IMR-90 (cell line): ENCODE measurements around the gene RAB8B. TPM values are rescaled to one million over a fixed set of nuclear protein-coding genes. Genes with fewer than 3 reads are reported as not detected.

Experiments used
- ATAC-seq: fragments of 200-7000 bp; cut with Tn5 transposase; 2 replicates; pipeline ENCODE4 v1.9.1; 2020; ENCODE audit warnings: low read depth, mild to moderate bottlenecking, moderate library complexity
- BruUV-seq: library from RNA; stranded (reverse); fragments of 400-500 nt; replicated peaks from 2 replicates; lab custom pipeline; 2021; lab: Mats Ljungman, UMichigan
- CTCF ChIA-PET: fragments of 300-600 bp; formaldehyde crosslinking; extraction: SDS; loops from one replicate; lab custom pipeline; 2021; ENCODE audit warnings: antibody characterized with exemption; lab: Yijun Ruan, JAX
- POLR2A ChIA-PET: fragments of 300-600 bp; sonication (Branson Sonifier 250); formaldehyde crosslinking; loops from one replicate; lab custom pipeline; 2022; ENCODE audit warnings: antibody characterized with exemption; ENCODE audit not compliant: unreplicated experiment; lab: Charles Lee
- DNase-seq: peaks from one replicate; pipeline ENCODE4 v3.0.0; 2013
- H2AFZ ChIP-seq: replicated peaks from 2 replicates; pipeline ENCODE3; 2013; ENCODE audit warnings: low read length, mild to moderate bottlenecking; ENCODE audit not compliant: poor library complexity
- H2AK5ac ChIP-seq: 2 replicates; pipeline ENCODE4 v1.6.1; 2013; ENCODE audit warnings: low read depth, low read length, inconsistent platforms
- H2AK9ac ChIP-seq: replicated peaks from 2 replicates; pipeline ENCODE3; 2013; ENCODE audit warnings: mild to moderate bottlenecking, low read depth, low read length, moderate library complexity; ENCODE audit not compliant: poor library complexity
- H2BK120ac ChIP-seq: 2 replicates; pipeline ENCODE4 v1.6.1; 2013; ENCODE audit warnings: low read depth, low read length, inconsistent platforms
- H2BK15ac ChIP-seq: 3 replicates; pipeline ENCODE4 v1.6.1; 2013; ENCODE audit warnings: low read depth, low read length, inconsistent platforms
- H2BK20ac ChIP-seq: 2 replicates; pipeline ENCODE4 v1.6.1; 2013; ENCODE audit warnings: low read depth, mild to moderate bottlenecking, inconsistent platforms, low read length, moderate library complexity
- H2BK5ac ChIP-seq: 2 replicates; pipeline ENCODE4 v1.6.1; 2013; ENCODE audit warnings: mild to moderate bottlenecking, low read depth, low read length, inconsistent platforms; ENCODE audit not compliant: poor library complexity, severe bottlenecking
- H3K14ac ChIP-seq: replicated peaks from 2 replicates; pipeline ENCODE4 v1.6.1; 2013; ENCODE audit warnings: low read depth, low read length, inconsistent platforms
- H3K18ac ChIP-seq: 2 replicates; pipeline ENCODE4 v1.6.1; 2013; ENCODE audit warnings: low read depth, low read length, control low read depth
- H3K23ac ChIP-seq: 2 replicates; pipeline ENCODE4 v1.6.1; 2013; ENCODE audit warnings: low read depth, low read length, inconsistent platforms
- H3K27ac ChIP-seq: 2 replicates; pipeline ENCODE4 v1.5.1; 2013; ENCODE audit warnings: mild to moderate bottlenecking, control low read depth, low read length; ENCODE audit not compliant: insufficient read depth
- H3K27me3 ChIP-seq: 2 replicates; pipeline ENCODE4 v1.6.1; 2013; ENCODE audit warnings: low read length; ENCODE audit not compliant: control insufficient read depth, insufficient read depth
- H3K36me3 ChIP-seq: 2 replicates; pipeline ENCODE4 v1.6.1; 2013; ENCODE audit warnings: low read length, mixed read lengths; ENCODE audit not compliant: control insufficient read depth, insufficient read depth
- H3K4ac ChIP-seq: 2 replicates; pipeline ENCODE4 v1.6.1; 2013; ENCODE audit warnings: low read depth, low read length, inconsistent platforms
- H3K4me1 ChIP-seq: 2 replicates; pipeline ENCODE4 v1.6.1; 2013; ENCODE audit warnings: low read length, mixed read lengths; ENCODE audit not compliant: control insufficient read depth, insufficient read depth
- H3K4me2 ChIP-seq: 2 replicates; pipeline ENCODE4 v1.6.1; 2013; ENCODE audit warnings: low read depth, mild to moderate bottlenecking, control low read depth, low read length, moderate library complexity
- H3K4me3 ChIP-seq: 2 replicates; pipeline ENCODE4 v1.5.1; 2013; ENCODE audit warnings: low read depth, mild to moderate bottlenecking, control low read depth, low read length, moderate library complexity; ENCODE audit not compliant: insufficient read depth
- H3K56ac ChIP-seq: 2 replicates; pipeline ENCODE4 v1.6.1; 2013; ENCODE audit warnings: low read length, inconsistent platforms; ENCODE audit not compliant: insufficient read depth; ENCODE audit errors: extremely low read depth
- H3K79me1 ChIP-seq, 2 experiments: 2 replicates each; pipeline ENCODE4 v1.6.1; 2013; ENCODE audit warnings: low read length in 2 of 2, inconsistent platforms in 1 of 2, low read depth in 1 of 2
- H3K9ac ChIP-seq: 2 replicates; pipeline ENCODE4 v1.6.1; 2013; ENCODE audit warnings: low read depth, low read length, control low read depth
- H3K9me1 ChIP-seq: 2 replicates; pipeline ENCODE4 v1.6.1; 2013; ENCODE audit warnings: low read length, inconsistent platforms; ENCODE audit not compliant: insufficient read depth
- H3K9me3 ChIP-seq: 2 replicates; pipeline ENCODE4 v1.6.1; 2013; ENCODE audit warnings: low read length; ENCODE audit not compliant: control insufficient read depth, insufficient read depth
- H4K20me1 ChIP-seq: 2 replicates; pipeline ENCODE4 v1.6.1; 2013; ENCODE audit warnings: low read length, inconsistent platforms; ENCODE audit not compliant: insufficient read depth
- H4K5ac ChIP-seq: 2 replicates; pipeline ENCODE4 v1.6.1; 2013; ENCODE audit warnings: mild to moderate bottlenecking, low read depth, low read length, control low read depth
- H4K8ac ChIP-seq, 2 experiments: 2 replicates each; pipeline ENCODE4 v1.6.1; 2013; ENCODE audit warnings: low read depth in 2 of 2, low read length in 2 of 2, control low read depth in 1 of 2, inconsistent platforms in 1 of 2
- H4K91ac ChIP-seq: 2 replicates; pipeline ENCODE4 v1.6.1; 2013; ENCODE audit warnings: low read depth, low read length, inconsistent platforms; ENCODE audit not compliant: insufficient read depth
- CTCF ChIP-seq: conservative IDR thresholded peaks from 2 replicates; pipeline ENCODE4 v1.5.1; 2012; ENCODE audit warnings: mild to moderate bottlenecking, low read depth, low read length, improper control_type of control experiment
- MXI1 ChIP-seq: IDR thresholded peaks from 2 replicates; pipeline ENCODE4 v1.6.1; 2012; ENCODE audit warnings: low read depth, mild to moderate bottlenecking, low read length, moderate library complexity, borderline replicate concordance
- WGBS, 2 experiments: methylation state at CpG; one replicate each; pipeline versions ENCODE4 v1.1.5 to v1.1.7; 2013; ENCODE audit warnings: missing lambda C conversion rate in 2 of 2; ENCODE audit not compliant: insufficient read length in 1 of 2; ENCODE audit errors: extremely low coverage in 2 of 2; 5-methylcytosine and 5-hydroxymethylcytosine counted together
- dilution Hi-C: fragments of 300-500 bp; cut with HindIII; formaldehyde crosslinking; loops from one replicate; pipeline ENCODE4 v1.14.3; 2018; ENCODE audit warnings: low sequenced_read_pairs; ENCODE audit not compliant: unreplicated experiment
- in situ Hi-C: fragments of 300-500 bp; cut with MboI; formaldehyde crosslinking; loops from 3 replicates; pipeline ENCODE4 v1.14.3; 2019; ENCODE audit warnings: low sequenced_read_pairs, inconsistent platforms, mixed read lengths
- intact Hi-C: fragments of 100-400 bp; cut with micrococcal nuclease; formaldehyde crosslinking; loops from 2 replicates; pipeline ENCODE4 v1.10.0; 2022
- polyA plus RNA-seq, 3 experiments: library from polyadenylated mRNA; depleted of rRNA; stranded (reverse); fragments of >200 nt; gene quantifications; 2 replicates each; pipeline ENCODE4 v1.2.3, GENCODE V29; 2012; ENCODE audit warnings: low replicate concordance in 1 of 3
- total RNA-seq: library from RNA; depleted of rRNA; stranded (reverse); fragments of >200 nt; gene quantifications from 2 replicates; pipeline ENCODE4 v1.2.3, GENCODE V29; 2012

Gene RAB8B
- total and polyA plus RNA-seq, 2 of the 4 experiments (the other 2 are of a cell fraction): 19.4 to 29.4 TPM

GRCh38 chr15:63166219-63166618, 23.2 kb upstream of the RAB8B start:
- no peak overlapping the region for H3K4me2 ChIP-seq
- H3K36me3 ChIP-seq: no peaks in the 10 kb centered on the region
- dilution Hi-C loops: no loop called here
- peak overlapping the region; percentile 45 for H2BK120ac ChIP-seq
- H2BK5ac ChIP-seq: peak overlapping the region; percentile 40
- H2AK5ac ChIP-seq: no peak overlapping the region
- H4K8ac ChIP-seq: 0 out of 4 replicates have a peak overlapping the region, but pooled peaks of 1 of the 2 experiments have one; percentile 1
- peak overlapping the region; percentile 14; the same call in 1 of the 2 replicates for H4K91ac ChIP-seq
- peak overlapping the region; percentile 57 for H3K18ac ChIP-seq
- peak overlapping the region; percentile 12 for H3K4ac ChIP-seq
- intact Hi-C loops: no loop called here
- ATAC-seq (no peak), DNase-seq (no peak)
- no peak overlapping the region for H3K4me3 ChIP-seq
- ChIA-PET POLR2A (no interaction called here), CTCF (interaction anchor here (0.6 to 1.5 kb wide), 2 partner anchors 65 to 220 kb away, joined by 3 to 5 read pairs; no protein-coding TSS in a partner anchor)
- H3K79me1 ChIP-seq: no peaks in the 10 kb centered on the region
- H4K5ac ChIP-seq: peak overlapping the region; percentile 38; the same call in 1 of the 2 replicates
- H3K9me3 ChIP-seq: no peaks in the 10 kb centered on the region
- no TSS peak for BruUV-seq
- H2AFZ ChIP-seq: no peak overlapping the region
- no peaks in the 10 kb centered on the region for H3K27me3 ChIP-seq
- H3K9ac ChIP-seq: no peak overlapping the region
- H2BK15ac ChIP-seq: peak overlapping the region; percentile 76; the same call in 2 of the 3 replicates
- no peaks in the 10 kb centered on the region for H4K20me1 ChIP-seq
- TF ChIP-seq CTCF: 0 out of 2 replicates have a peak, but pooled peaks have one; percentile 11
- no peak for TF ChIP-seq MXI1
- no peak overlapping the region for H2BK20ac ChIP-seq
- H3K14ac ChIP-seq: no peak overlapping the region
- no CpG with 5 or more reads among the region's 2 CpGs for WGBS, 2 experiments
- H3K9me1 ChIP-seq: no peaks in the 10 kb centered on the region
- no peak overlapping the region for H3K56ac ChIP-seq
- peaks cover 9% of the 10 kb centered on the region for H3K4me1 ChIP-seq
- H3K23ac ChIP-seq: no peak overlapping the region
- H3K27ac ChIP-seq: no peak overlapping the region
- no peak overlapping the region for H2AK9ac ChIP-seq
- in situ Hi-C loops: loop anchor here (25.0 kb wide), 1 partner anchor 246 kb away; no protein-coding TSS in a partner anchor
